Mesothelial cell of epicardium (in vitro differentiated cells): Measurements from ENCODE around the gene TMEM187. TPM values are rescaled to one million over a fixed set of nuclear protein-coding genes. Genes with fewer than 3 reads are reported as not detected.

Source experiments
- DNase-seq, 2 experiments: peaks; one replicate each; pipeline ENCODE4 v3.0.0; 2021; ENCODE audit warnings: low spot score in 2 of 2; ENCODE audit not compliant: unreplicated experiment in 2 of 2
- H3K27ac Mint-ChIP-seq: 2 replicates; pipeline ENCODE4 v1.8.0; 2021; ENCODE audit warnings: mixed read lengths
- H3K27me3 Mint-ChIP-seq: 2 replicates; pipeline ENCODE4 v1.8.0; 2021; ENCODE audit warnings: low read depth, mixed read lengths
- H3K36me3 Mint-ChIP-seq: 2 replicates; pipeline ENCODE4 v1.8.0; 2021; ENCODE audit warnings: mixed read lengths
- H3K4me1 Mint-ChIP-seq: 2 replicates; pipeline ENCODE4 v1.8.0; 2021; ENCODE audit warnings: mixed read lengths
- H3K4me3 Mint-ChIP-seq: 2 replicates; pipeline ENCODE4 v1.8.0; 2021; ENCODE audit warnings: mild to moderate bottlenecking, moderate library complexity, mixed read lengths
- H3K9me3 Mint-ChIP-seq: 2 replicates; pipeline ENCODE4 v1.8.0; 2021; ENCODE audit warnings: mixed read lengths
- CTCF ChIP-seq: fragments of 200-600 bp; sonication (generic); IDR thresholded peaks from one replicate; pipeline ENCODE4 v1.5.0; 2021; ENCODE audit warnings: antibody characterized with exemption; ENCODE audit not compliant: unreplicated experiment
- total RNA-seq: library from RNA; stranded (reverse); gene quantifications from 3 replicates; pipeline ENCODE4 v1.2.1, GENCODE V29; 2021

Gene TMEM187
- total RNA-seq, 1 donor from 2014 or later: 15.0 TPM

DNA sequence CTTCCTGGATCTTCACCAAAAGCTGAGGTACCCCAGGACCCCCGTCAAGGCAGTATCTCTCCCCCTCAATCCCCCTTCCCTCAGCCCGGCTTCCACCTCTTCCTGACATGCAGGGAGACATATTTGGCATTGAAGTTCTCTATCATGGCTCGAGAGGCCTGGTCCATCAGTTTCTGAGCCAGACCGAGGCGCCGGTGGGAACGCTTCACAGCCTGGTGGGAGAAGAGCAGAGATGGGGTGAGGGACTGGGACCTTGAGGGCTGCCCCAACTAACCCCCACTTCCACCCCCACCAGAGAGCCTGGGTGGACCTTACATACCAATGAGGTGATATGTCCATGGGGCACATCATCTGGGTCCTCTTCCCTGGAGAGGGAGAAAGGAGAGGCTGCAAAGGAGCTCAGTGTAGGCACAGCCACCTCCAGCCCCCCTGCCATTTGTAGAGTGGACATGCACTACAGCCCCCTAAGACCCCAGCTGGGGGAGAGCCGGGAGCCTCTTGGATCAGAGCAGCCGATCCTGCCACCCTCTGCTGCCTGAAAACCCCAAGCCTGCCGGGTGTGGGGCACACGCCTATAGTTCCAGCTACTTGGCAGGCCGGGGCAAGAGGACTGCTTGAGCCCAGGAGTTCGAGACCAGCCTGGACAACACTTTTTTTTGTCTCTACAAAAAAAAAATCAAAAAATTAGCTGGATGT, 40.2 kb upstream of the TMEM187 start:
- Mint-ChIP-seq H3K27ac (no peak overlapping the region), H3K9me3 (peaks cover 3% of the 10 kb centered on the region), H3K36me3 (peaks cover 8% of the 10 kb centered on the region), H3K4me1 (peaks cover 10% of the 10 kb centered on the region), H3K27me3 (no peaks in the 10 kb centered on the region), H3K4me3 (no peak overlapping the region)
- TF ChIP-seq CTCF: no peak
- DNase-seq: no peak

DNA sequence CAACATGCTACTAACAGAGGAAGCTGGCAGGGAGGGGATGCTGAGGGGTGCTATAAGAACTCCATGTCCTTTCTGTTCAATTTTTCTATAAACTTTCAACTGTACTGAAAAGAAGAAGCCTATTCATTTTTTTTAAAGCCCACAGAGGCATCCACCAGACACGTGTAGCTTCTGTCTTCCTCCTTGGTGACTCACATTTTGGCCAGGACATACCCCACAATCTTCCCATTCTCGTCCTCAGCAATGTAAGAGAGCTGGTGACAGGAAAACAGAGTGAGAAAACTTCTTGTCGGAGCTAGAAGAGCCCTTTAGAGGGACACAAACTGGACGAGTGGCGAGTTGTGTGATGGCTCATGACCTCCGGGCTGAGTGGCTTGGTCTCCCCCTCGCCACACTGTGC, 38.8 kb upstream of the TMEM187 start:
- peaks cover 5% of the 10 kb centered on the region for H3K4me1 Mint-ChIP-seq
- TF ChIP-seq CTCF: no peak
- DNase-seq: no peak
- no peaks in the 10 kb centered on the region for H3K27me3 Mint-ChIP-seq
- H3K9me3 Mint-ChIP-seq: peaks cover 3% of the 10 kb centered on the region
- H3K4me3 Mint-ChIP-seq: peak overlapping the region; percentile 86
- peaks cover 8% of the 10 kb centered on the region for H3K36me3 Mint-ChIP-seq
- peak overlapping the region; percentile 64 for H3K27ac Mint-ChIP-seq

GRCh38 chrX:153934148-153934761, 38.3 kb upstream of the TMEM187 start:
- H3K4me1 Mint-ChIP-seq: peaks cover 5% of the 10 kb centered on the region
- DNase-seq: no peak
- peaks cover 7% of the 10 kb centered on the region for H3K36me3 Mint-ChIP-seq
- H3K27me3 Mint-ChIP-seq: no peaks in the 10 kb centered on the region
- H3K27ac Mint-ChIP-seq: peak overlapping the region; percentile 64
- peak overlapping the region; percentile 86 for H3K4me3 Mint-ChIP-seq
- no peak for TF ChIP-seq CTCF
- H3K9me3 Mint-ChIP-seq: peaks cover 3% of the 10 kb centered on the region

GRCh38 chrX:153934762-153935325, 37.7 kb upstream of the TMEM187 start, which contains the start of gene NAA10:
Gene NAA10, minus strand, starts transcription at chrX:153935037. Its CDS starts 133 bp downstream, at chrX:153934904.
- peaks cover 3% of the 10 kb centered on the region for H3K9me3 Mint-ChIP-seq
- peaks cover 7% of the 10 kb centered on the region for H3K36me3 Mint-ChIP-seq
- H3K4me3 Mint-ChIP-seq: peak within 1 kb of the TSS; percentile 86
- peak in 1 of 2 experiments; percentile 59 for DNase-seq
- no peak for TF ChIP-seq CTCF
- H3K27ac Mint-ChIP-seq: peak within 1 kb of the TSS; percentile 64
- H3K27me3 Mint-ChIP-seq: no peaks in the 10 kb centered on the region
- H3K4me1 Mint-ChIP-seq: peaks cover 5% of the 10 kb centered on the region

GRCh38 chrX:153935326-153935851, 37.2 kb upstream of the TMEM187 start:
- TF ChIP-seq CTCF: no peak
- no peak overlapping the region for H3K27ac Mint-ChIP-seq
- H3K4me3 Mint-ChIP-seq: peak overlapping the region; percentile 61
- no peaks in the 10 kb centered on the region for H3K27me3 Mint-ChIP-seq
- no peak for DNase-seq
- H3K4me1 Mint-ChIP-seq: peaks cover 5% of the 10 kb centered on the region
- peaks cover 7% of the 10 kb centered on the region for H3K36me3 Mint-ChIP-seq
- H3K9me3 Mint-ChIP-seq: peaks cover 3% of the 10 kb centered on the region
